Effector memory CD4-positive, alpha-beta T cell (primary cell): ENCODE data around the gene TBC1D9.

Experiments used
- DNase-seq, 3 donors: peaks; one replicate each; pipeline ENCODE4 v3.0.0-alpha.2; 2020
- H3K27ac ChIP-seq: 2 replicates; pipeline ENCODE4 v1.7.0; 2013; ENCODE audit warnings: mild to moderate bottlenecking, low read length, moderate library complexity; ENCODE audit not compliant: insufficient read depth, poor library complexity, severe bottlenecking
- H3K27me3 ChIP-seq: replicated peaks from 2 replicates; pipeline ENCODE4 v1.7.0; 2013; ENCODE audit warnings: mild to moderate bottlenecking, low read length; ENCODE audit not compliant: insufficient read depth, control insufficient read depth, poor library complexity, severe bottlenecking
- H3K36me3 ChIP-seq: 2 replicates; pipeline ENCODE4 v1.7.0; 2013; ENCODE audit warnings: mild to moderate bottlenecking, low read length, moderate library complexity; ENCODE audit not compliant: control insufficient read depth, insufficient read depth
- H3K4me1 ChIP-seq: 2 replicates; pipeline ENCODE4 v1.7.0; 2013; ENCODE audit warnings: low read length, mild to moderate bottlenecking; ENCODE audit not compliant: control insufficient read depth, insufficient read depth, poor library complexity, severe bottlenecking
- H3K4me3 ChIP-seq: 2 replicates; pipeline ENCODE4 v1.7.0; 2013; ENCODE audit warnings: low read length, low read depth, mild to moderate bottlenecking; ENCODE audit not compliant: insufficient read depth, poor library complexity, severe bottlenecking
- H3K9me3 ChIP-seq: 2 replicates; pipeline ENCODE4 v1.7.0; 2013; ENCODE audit warnings: mild to moderate bottlenecking, low read length, moderate library complexity; ENCODE audit not compliant: control insufficient read depth

TBC1D9 gene

DNA sequence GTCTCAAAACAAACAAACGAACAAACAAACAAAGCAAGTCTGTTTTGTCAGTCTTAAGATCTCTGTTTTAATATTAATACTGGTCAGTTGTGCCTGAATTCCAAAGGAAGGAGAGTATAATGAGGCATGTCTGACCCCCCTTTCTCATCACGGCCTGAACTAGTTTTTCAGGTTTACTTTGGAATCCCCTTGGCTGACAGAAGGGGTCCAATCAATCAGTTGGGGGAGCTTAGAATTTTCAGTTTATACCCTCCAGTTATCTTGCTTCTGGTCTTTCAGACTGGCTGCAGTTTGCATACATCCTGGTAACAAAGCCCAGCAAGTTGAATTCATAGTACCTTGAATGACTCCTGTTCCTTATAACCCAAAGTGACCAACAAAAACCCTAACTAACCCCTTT, 41.1 kb downstream of the TBC1D9 start:
- DNase-seq, result no peak
- no peaks in the 10 kb centered on the region for H3K4me1 ChIP-seq
- no peak overlapping the region for H3K27ac ChIP-seq
- no peaks in the 10 kb centered on the region for H3K27me3 ChIP-seq
- no peaks in the 10 kb centered on the region for H3K9me3 ChIP-seq
- no peak overlapping the region for H3K4me3 ChIP-seq
- no peaks in the 10 kb centered on the region for H3K36me3 ChIP-seq

DNA sequence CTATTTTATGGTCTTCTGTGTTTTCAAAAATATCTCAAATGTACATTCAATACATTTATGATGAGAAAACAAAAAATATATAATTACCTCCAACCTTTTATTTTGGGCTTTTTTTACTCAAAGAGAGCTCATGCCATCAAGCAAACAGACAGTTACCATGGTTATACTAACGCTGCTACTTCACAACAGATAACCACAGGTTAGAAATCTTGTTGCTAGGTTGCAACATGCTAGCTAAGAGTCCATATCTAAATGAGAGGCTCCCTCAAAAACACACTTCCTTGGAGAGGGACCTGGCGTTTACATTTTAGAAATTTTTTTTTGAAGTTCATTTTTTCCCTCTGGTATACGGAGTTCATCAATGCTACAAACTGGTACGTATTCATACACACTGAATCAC, 44.3 kb downstream of the TBC1D9 start:
- H3K36me3 ChIP-seq, result no peaks in the 10 kb centered on the region
- DNase-seq, result no peak
- no peak overlapping the region for H3K4me3 ChIP-seq
- H3K4me1 ChIP-seq, result no peaks in the 10 kb centered on the region
- no peak overlapping the region for H3K27ac ChIP-seq
- no peaks in the 10 kb centered on the region for H3K27me3 ChIP-seq
- no peaks in the 10 kb centered on the region for H3K9me3 ChIP-seq

DNA sequence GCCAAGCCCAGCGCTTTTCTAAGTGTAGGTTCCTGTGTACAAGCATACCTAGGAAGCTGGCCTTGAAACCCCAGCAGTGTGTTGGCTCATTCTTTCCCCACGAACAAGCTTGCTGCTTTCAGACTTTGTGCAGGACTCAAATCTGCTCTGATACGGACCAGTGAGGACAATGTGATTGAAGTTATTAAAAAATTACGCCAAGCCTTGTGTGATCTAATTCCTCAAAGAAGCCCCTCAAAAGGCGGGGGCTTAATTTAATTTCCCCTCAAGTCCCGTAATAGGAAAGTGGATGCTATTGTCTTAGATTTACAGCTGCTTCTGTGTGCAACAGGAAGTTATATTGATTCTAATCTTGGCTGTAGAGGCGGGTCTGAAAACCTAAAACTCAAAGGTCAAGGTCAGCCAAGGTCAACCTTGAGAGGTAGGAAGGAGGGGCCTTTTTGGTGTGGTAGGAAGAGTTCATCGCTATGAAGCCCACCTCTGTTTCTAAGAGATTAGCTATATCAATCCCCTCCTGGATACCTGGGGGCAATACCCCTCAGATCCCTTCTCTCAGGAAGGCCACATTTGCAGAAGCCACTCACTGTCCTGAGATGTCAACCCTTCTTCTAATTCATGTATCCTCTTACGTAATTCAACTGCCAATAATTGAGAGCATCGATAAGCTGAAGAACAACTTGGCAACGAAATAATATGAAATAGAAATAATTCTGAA, 45.1 kb downstream of the TBC1D9 start:
- no peaks in the 10 kb centered on the region for H3K4me1 ChIP-seq
- no peaks in the 10 kb centered on the region for H3K36me3 ChIP-seq
- no peaks in the 10 kb centered on the region for H3K9me3 ChIP-seq
- H3K4me3 ChIP-seq, result no peak overlapping the region
- H3K27me3 ChIP-seq, result no peaks in the 10 kb centered on the region
- H3K27ac ChIP-seq, result no peak overlapping the region
- no peak for DNase-seq

DNA sequence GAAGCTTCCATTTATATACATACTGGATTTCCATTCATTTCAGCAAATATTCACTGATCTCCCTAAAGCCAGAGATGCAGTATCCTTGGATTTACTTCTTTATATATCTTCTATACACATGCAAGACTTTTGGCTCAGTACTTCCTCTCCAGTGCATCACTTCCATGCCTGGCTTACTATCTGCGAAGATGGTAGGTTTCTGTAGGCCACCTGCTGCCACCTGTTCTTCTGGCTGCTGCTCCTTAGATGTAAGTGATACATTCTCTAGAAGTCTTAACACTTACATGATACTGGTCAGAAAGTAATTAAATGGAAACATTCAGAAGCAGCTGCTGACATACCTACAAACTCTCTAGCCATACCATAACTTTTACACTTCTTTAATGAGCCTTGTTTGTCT, 48.9 kb downstream of the TBC1D9 start:
- H3K36me3 ChIP-seq, result no peaks in the 10 kb centered on the region
- H3K9me3 ChIP-seq, result no peaks in the 10 kb centered on the region
- no peaks in the 10 kb centered on the region for H3K4me1 ChIP-seq
- DNase-seq, result no peak
- H3K27me3 ChIP-seq, result no peaks in the 10 kb centered on the region
- no peak overlapping the region for H3K27ac ChIP-seq
- H3K4me3 ChIP-seq, result no peak overlapping the region

DNA sequence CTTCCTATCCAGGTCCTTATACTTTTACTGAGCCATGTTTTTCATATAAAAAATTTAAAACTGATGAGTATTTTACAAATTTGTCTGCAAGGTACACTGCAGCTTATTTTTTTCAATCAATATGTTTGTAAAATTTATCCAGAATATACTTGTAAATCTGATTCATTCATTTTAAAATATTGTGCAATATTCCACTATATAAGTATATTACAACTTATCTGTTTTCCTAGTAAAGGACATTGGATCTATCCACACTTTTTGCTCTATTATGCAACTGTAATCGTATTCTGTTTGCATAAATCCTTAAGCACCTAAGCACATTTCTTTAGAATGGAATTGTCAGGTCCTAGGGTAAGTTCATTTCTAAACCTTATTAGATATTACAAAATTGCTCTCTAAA, 49.5 kb downstream of the TBC1D9 start:
- no peaks in the 10 kb centered on the region for H3K36me3 ChIP-seq
- no peaks in the 10 kb centered on the region for H3K4me1 ChIP-seq
- H3K27me3 ChIP-seq, result no peaks in the 10 kb centered on the region
- DNase-seq, result no peak
- no peak overlapping the region for H3K4me3 ChIP-seq
- H3K9me3 ChIP-seq, result no peaks in the 10 kb centered on the region
- no peak overlapping the region for H3K27ac ChIP-seq

DNA sequence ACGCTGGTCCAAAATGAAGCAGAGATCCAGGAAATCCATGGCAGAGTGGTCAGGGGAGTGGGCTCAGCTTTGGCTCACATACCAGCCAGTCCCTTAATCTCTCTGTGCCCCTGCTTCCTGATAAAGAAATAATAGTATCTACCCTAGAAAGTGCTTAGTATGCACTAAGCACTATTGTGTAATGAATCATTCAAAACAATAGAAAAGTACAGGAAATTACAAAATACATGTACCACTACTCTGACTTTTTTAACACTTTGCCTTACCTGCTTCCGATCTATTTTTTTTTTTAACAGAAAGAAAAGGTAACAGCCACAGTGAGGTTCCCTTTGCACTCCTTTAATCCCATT, 49.9 kb downstream of the TBC1D9 start:
- Histone ChIP-seq H3K27ac (no peak overlapping the region), H3K4me3 (no peak overlapping the region)
- no peak for DNase-seq

DNA sequence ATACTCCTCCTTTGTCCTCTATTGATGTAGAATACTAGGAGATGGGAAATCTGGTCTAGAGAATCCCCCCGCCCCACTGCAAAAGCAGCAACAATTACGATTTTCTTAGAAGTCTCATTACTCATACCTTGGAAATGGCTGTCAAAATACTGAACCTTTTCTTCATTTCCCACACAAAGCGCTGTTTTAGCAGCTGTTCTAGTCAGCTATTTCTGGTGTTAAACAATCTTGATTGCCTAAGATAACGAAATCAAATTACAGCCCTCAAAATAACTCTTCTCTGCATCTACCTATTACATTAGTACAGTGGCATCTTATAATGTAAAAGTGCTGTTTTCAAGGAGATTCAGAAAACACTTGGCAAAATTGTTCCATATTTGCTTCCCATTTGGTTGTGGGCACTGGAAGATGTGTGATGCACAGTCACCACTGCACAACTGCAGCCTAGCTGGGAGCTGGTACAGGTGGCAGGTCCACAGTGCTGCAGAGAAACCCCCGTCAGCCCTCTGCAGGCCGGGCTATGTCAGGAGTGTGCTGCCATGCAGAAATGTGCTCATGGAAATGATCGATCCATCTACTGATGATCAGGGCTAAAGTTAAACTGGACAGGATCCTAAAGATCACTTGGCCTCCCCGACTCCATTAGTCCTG, 50.4 kb downstream of the TBC1D9 start:
- no peaks in the 10 kb centered on the region for H3K9me3 ChIP-seq
- H3K4me1 ChIP-seq, result no peaks in the 10 kb centered on the region
- H3K36me3 ChIP-seq, result no peaks in the 10 kb centered on the region
- H3K27me3 ChIP-seq, result no peaks in the 10 kb centered on the region
- no peak overlapping the region for H3K4me3 ChIP-seq
- no peak for DNase-seq
- H3K27ac ChIP-seq, result no peak overlapping the region

More for the DNA sequence above, 49.9 kb downstream of the TBC1D9 start:
- Histone ChIP-seq H3K4me1 (no peaks in the 10 kb centered on the region), H3K36me3 (no peaks in the 10 kb centered on the region), H3K27me3 (no peaks in the 10 kb centered on the region), H3K9me3 (no peaks in the 10 kb centered on the region)

DNA sequence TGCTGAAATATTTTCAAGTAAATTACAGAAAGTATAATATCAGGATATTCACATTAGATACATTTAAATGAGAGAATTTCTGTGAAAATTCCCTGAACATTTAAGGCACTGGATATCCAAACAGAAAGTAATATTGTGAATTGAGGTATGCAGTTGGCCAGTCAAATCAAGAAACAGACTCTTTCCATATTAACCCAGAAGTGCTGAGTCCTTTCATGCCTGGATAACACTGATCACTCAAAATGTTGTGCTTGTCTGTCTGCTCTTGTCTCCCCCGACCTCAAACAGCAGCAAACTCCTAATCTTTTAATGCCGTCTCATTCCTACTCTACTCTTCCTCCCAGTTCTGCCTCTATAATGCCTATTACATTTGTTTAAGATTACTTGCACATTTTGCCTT, 51.2 kb downstream of the TBC1D9 start:
- DNase-seq, result no peak
- Histone ChIP-seq H3K9me3 (no peaks in the 10 kb centered on the region), H3K4me1 (no peaks in the 10 kb centered on the region), H3K27ac (no peak overlapping the region), H3K4me3 (no peak overlapping the region), H3K27me3 (no peaks in the 10 kb centered on the region), H3K36me3 (no peaks in the 10 kb centered on the region)

DNA sequence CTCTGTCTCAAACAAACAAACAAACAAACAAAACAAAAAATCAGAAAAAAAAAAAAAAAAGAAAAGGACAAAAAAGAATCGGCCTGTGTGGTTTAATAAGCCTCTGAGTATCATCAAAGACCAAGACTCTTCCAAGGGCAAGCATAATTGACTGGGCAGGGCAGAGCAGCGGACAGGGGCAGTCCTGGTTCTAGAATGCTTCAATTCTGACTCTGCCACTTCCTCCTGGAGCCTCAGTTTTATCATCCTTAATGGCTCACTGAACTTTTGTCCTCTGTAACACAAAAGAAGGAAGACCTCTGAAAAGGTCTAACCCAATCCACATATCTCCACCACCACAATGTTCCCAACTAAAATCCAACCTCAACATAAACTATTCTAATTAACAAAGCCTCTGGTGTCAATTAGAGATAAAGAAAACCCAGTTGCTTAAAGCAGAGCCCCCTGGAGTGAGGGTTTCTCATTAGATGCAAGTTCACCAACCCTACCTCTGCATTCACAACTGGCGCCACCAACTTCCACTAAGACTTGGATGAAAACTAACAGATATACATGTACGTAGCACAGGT, 51.7 kb downstream of the TBC1D9 start:
- no peaks in the 10 kb centered on the region for H3K27me3 ChIP-seq
- no peaks in the 10 kb centered on the region for H3K4me1 ChIP-seq
- H3K4me3 ChIP-seq, result no peak overlapping the region
- H3K27ac ChIP-seq, result no peak overlapping the region
- H3K9me3 ChIP-seq, result no peaks in the 10 kb centered on the region
- DNase-seq, result no peak
- H3K36me3 ChIP-seq, result no peaks in the 10 kb centered on the region

DNA sequence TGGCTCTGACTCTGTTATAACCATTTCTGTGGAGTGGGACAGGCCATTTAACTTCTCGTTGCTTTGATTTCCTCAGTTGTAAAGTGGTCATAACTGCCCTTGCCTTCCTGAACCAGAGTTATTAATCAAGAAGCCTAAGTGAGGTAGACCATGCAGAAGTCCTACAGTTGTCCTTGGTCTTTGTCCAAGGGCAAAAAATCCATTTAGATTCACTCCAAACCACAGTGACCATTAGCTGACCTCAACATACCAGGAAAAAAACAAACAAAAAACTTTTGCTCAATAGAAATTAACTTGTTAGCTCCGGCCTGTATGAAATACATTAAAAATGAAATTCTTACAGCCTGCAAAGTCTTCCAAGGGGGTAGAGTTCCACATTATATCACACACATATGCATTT, 52.7 kb downstream of the TBC1D9 start:
- no peak for DNase-seq
- no peak overlapping the region for H3K4me3 ChIP-seq
- H3K9me3 ChIP-seq, result no peaks in the 10 kb centered on the region
- H3K36me3 ChIP-seq, result no peaks in the 10 kb centered on the region
- H3K27me3 ChIP-seq, result no peaks in the 10 kb centered on the region
- H3K4me1 ChIP-seq, result no peaks in the 10 kb centered on the region
- H3K27ac ChIP-seq, result no peak overlapping the region
